WERI-Rb-1 (cell line): Measurements from ENCODE around the gene LCOR.
"Not testable (repeated sequence)": the region's sequence is repeated elsewhere in the genome, so short reads cannot be mapped to it uniquely, and the experiment has no call there.

ENCODE experiments used
- DNase-seq: peaks from one replicate; pipeline ENCODE4 v3.0.0-alpha.2; 2020
- H3K27ac ChIP-seq: fragments of 250-450 bp; sonication (Bioruptor Pico); 2 replicates; pipeline ENCODE4 v1.5.1; 2020; ENCODE audit warnings: mild to moderate bottlenecking, moderate library complexity
- H3K27me3 ChIP-seq: fragments of 250-450 bp; sonication (Bioruptor Pico); 2 replicates; pipeline ENCODE4 v1.5.1; 2021; ENCODE audit warnings: mild to moderate bottlenecking, low read depth, moderate library complexity; ENCODE audit not compliant: insufficient read depth, severe bottlenecking
- H3K36me3 ChIP-seq: fragments of 250-450 bp; sonication (Bioruptor Pico); 2 replicates; pipeline ENCODE4 v1.5.1; 2020; ENCODE audit warnings: mild to moderate bottlenecking, moderate library complexity
- H3K4me3 ChIP-seq: 2 replicates; pipeline ENCODE4 v1.5.1; 2011; ENCODE audit warnings: low read depth, mild to moderate bottlenecking, control low read depth, low read length
- H3K9me3 ChIP-seq: fragments of 250-450 bp; sonication (Bioruptor Pico); 2 replicates; pipeline ENCODE4 v1.5.1; 2021; ENCODE audit warnings: mild to moderate bottlenecking, moderate library complexity; ENCODE audit not compliant: severe bottlenecking
- CTCF ChIP-seq: IDR thresholded peaks from 2 replicates; pipeline ENCODE4 v1.5.1; 2011; ENCODE audit warnings: low read depth, mild to moderate bottlenecking, control low read depth, inconsistent platforms, low read length

Gene LCOR

GRCh38 chr10:96842896-96843723, 11.0 kb downstream of the LCOR start:
- DNase-seq, result no peak
- peaks cover 11% of the 10 kb centered on the region for H3K36me3 ChIP-seq
- H3K4me3 ChIP-seq, result no peak overlapping the region
- no peak overlapping the region for H3K27ac ChIP-seq
- no peaks in the 10 kb centered on the region for H3K9me3 ChIP-seq
- H3K27me3 ChIP-seq, result no peaks in the 10 kb centered on the region
- no peak for TF ChIP-seq CTCF

- no peak for DNase-seq
- TF ChIP-seq CTCF, result no peak
- Histone ChIP-seq H3K27ac (no peak overlapping the region), H3K9me3 (no peaks in the 10 kb centered on the region), H3K4me3 (no peak overlapping the region), H3K27me3 (no peaks in the 10 kb centered on the region), H3K36me3 (peaks cover 7% of the 10 kb centered on the region)
These were observed 11.7 kb downstream of the LCOR start for GRCh38 chr10:96843823-96844222.

- Histone ChIP-seq H3K4me3 (no peak overlapping the region), H3K27me3 (no peaks in the 10 kb centered on the region), H3K27ac (no peak overlapping the region), H3K36me3 (peaks cover 6% of the 10 kb centered on the region), H3K9me3 (no peaks in the 10 kb centered on the region)
- DNase-seq, result no peak
- no peak for TF ChIP-seq CTCF
These were observed 14.3 kb downstream of the LCOR start for GRCh38 chr10:96846395-96846794.

GRCh38 chr10:96846926-96847325, 14.8 kb downstream of the LCOR start:
- no peak for TF ChIP-seq CTCF
- H3K4me3 ChIP-seq, result no peak overlapping the region
- H3K27ac ChIP-seq, result no peak overlapping the region
- no peaks in the 10 kb centered on the region for H3K9me3 ChIP-seq
- peaks cover 10% of the 10 kb centered on the region for H3K36me3 ChIP-seq
- H3K27me3 ChIP-seq, result no peaks in the 10 kb centered on the region
- no peak for DNase-seq

GRCh38 chr10:96847356-96847755, 15.3 kb downstream of the LCOR start:
- H3K27ac ChIP-seq, H3K27me3 ChIP-seq, DNase-seq, H3K4me3 ChIP-seq, H3K9me3 ChIP-seq: not testable (repeated sequence)
- H3K36me3 ChIP-seq, result peaks cover 10% of the 10 kb centered on the region

GRCh38 chr10:96850113-96850512, 18.0 kb downstream of the LCOR start:
- Histone ChIP-seq H3K4me3 (no peak overlapping the region), H3K27me3 (no peaks in the 10 kb centered on the region), H3K9me3 (no peaks in the 10 kb centered on the region), H3K27ac (no peak overlapping the region), H3K36me3 (peaks cover 10% of the 10 kb centered on the region)
- no peak for TF ChIP-seq CTCF
- no peak for DNase-seq
